Right lobe of liver (tissue), 4 donors: ENCODE measurements around the gene SCLT1.

Experiments used
- POLR2A ChIP-seq: fragments of 450-650 bp; IDR thresholded peaks from one replicate; pipeline ENCODE4 v1.6.1; 2017; ENCODE audit warnings: antibody characterized with exemption, mild to moderate bottlenecking
- TF ChIP-seq, protein P1 (sequence below), 4 donors: fragments of 200-600 bp in 3 of 4; fragments of 450-650 bp in 1 of 4; IDR thresholded peaks; one replicate each; pipeline versions ENCODE4 v1.5.1 to v1.8.0; 2016 to 2022; ENCODE audit warnings: antibody characterized with exemption in 4 of 4, mild to moderate bottlenecking in 2 of 4
- donor health status: DM: no; HTN: no; CAD: no.
- donor health status: DM: no; HTN: no; CAD: no.
- donor health status: DM: no; HTN: yes; CAD: no.

DNA sequence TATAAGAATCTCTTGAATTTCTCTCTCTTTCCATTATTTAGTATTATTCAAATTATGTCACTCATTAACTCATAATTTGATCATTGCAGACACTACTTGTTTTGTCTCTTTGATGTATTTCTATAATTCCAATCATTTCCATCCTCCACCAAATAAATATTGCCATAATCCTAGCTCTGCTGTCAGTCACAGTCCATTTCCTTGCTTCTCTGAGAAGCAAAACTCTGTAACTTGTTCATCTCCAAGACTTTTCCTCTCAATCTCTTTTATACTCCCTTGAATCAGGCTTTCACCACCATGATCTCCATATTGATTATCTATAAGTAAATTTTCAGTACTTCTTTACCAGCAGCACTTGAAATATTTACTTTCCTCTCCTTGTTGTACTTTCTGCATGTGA is 135.9 kb downstream of the SCLT1 start:
- TF ChIP-seq, protein P1, sequence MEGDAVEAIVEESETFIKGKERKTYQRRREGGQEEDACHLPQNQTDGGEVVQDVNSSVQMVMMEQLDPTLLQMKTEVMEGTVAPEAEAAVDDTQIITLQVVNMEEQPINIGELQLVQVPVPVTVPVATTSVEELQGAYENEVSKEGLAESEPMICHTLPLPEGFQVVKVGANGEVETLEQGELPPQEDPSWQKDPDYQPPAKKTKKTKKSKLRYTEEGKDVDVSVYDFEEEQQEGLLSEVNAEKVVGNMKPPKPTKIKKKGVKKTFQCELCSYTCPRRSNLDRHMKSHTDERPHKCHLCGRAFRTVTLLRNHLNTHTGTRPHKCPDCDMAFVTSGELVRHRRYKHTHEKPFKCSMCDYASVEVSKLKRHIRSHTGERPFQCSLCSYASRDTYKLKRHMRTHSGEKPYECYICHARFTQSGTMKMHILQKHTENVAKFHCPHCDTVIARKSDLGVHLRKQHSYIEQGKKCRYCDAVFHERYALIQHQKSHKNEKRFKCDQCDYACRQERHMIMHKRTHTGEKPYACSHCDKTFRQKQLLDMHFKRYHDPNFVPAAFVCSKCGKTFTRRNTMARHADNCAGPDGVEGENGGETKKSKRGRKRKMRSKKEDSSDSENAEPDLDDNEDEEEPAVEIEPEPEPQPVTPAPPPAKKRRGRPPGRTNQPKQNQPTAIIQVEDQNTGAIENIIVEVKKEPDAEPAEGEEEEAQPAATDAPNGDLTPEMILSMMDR (IDR thresholded peaks at IDR 0.05), result no peak
- TF ChIP-seq POLR2A, result no peak
